Psoas muscle (tissue), 8 donors: ENCODE data around the gene SEPTIN2. TPM values are rescaled to one million over a fixed set of nuclear protein-coding genes. Genes with fewer than 3 reads are reported as not detected.
"Not testable (repeated sequence)": the region's sequence is repeated elsewhere in the genome, so short reads cannot be mapped to it uniquely, and the experiment has no call there.

Experiments
- ATAC-seq, 4 donors: fragments of 200-7000 bp; cut with Tn5 transposase; one replicate each; pipeline ENCODE4 v1.9.1; 2020; ENCODE audit warnings: moderate library complexity in 3 of 4, mild to moderate bottlenecking in 2 of 4
- DNase-seq, 2 donors: peaks; one replicate each; pipeline ENCODE4 v3.0.0-alpha.2; 2020
- H3K27ac ChIP-seq: fragments of 200-600 bp; one replicate; pipeline ENCODE4 v1.8.0; 2022
- H3K27me3 ChIP-seq, 3 donors: fragments of 200-600 bp in 1 of 3; one replicate each; pipeline versions ENCODE4 v1.6.1 to v1.8.0; 2013 to 2022; ENCODE audit warnings: low read length in 2 of 3, mild to moderate bottlenecking in 2 of 3, moderate library complexity in 1 of 3; ENCODE audit not compliant: insufficient read depth in 3 of 3
- H3K36me3 ChIP-seq, 2 donors: fragments of 200-600 bp in 1 of 2; one replicate each; pipeline versions ENCODE4 v1.6.1 to v1.8.0; 2013 to 2022; ENCODE audit warnings: low read depth in 1 of 2, mild to moderate bottlenecking in 1 of 2, moderate library complexity in 1 of 2; ENCODE audit not compliant: insufficient read depth in 1 of 2
- H3K4me1 ChIP-seq: fragments of 200-600 bp; one replicate; pipeline ENCODE4 v1.8.0; 2022
- H3K4me3 ChIP-seq: fragments of 200-600 bp; one replicate; pipeline ENCODE4 v1.8.0; 2022; ENCODE audit warnings: mild to moderate bottlenecking
- H3K9me3 ChIP-seq: fragments of 200-600 bp; one replicate; pipeline ENCODE4 v1.8.0; 2022
- CTCF ChIP-seq: fragments of 200-600 bp; IDR thresholded peaks from one replicate; pipeline ENCODE4 v1.8.0; 2022; ENCODE audit warnings: antibody characterized with exemption
- WGBS, 3 donors: extraction: QIAGEN DNeasy Blood & Tissue Kit; methylation state at CpG; one replicate each; pipeline versions ENCODE4 v1.1.6 to v1.1.7; 2013; 5-methylcytosine and 5-hydroxymethylcytosine counted together
- intact Hi-C, 2 donors: fragments of 100-400 bp; cut with DNase I; formaldehyde crosslinking; loops; one replicate each; pipeline versions ENCODE4 v1.11.0 to v1.14.2; 2022
- polyA plus RNA-seq, 3 donors: library from polyadenylated mRNA; stranded (reverse); fragments of 200-250 nt; gene quantifications; one replicate each; pipeline ENCODE4 v1.2.3, GENCODE V29; 2013
- total RNA-seq, 4 donors: library from RNA; stranded (reverse); fragmentation: NEBNext Ultra II Directional in 2 of 4; extraction: Animal tissue kit (Norgen Biotek cat#: 25700) in 2 of 4; gene quantifications; one replicate each; pipeline versions ENCODE4 v1.2.1 to v1.2.4, GENCODE V29; 2021 to 2023
- donor health status: healthy with polysubstance abuse.
- donor health status: DM: no; HTN: no; CAD: no; lungs with moderate emphysema.
- donor health status: Bipolar disorder and iron deficiency.
- donor health status: healthy.
- donor health status: DM: yes; HTN: yes; CAD: no.
- donor health status: DM: no; HTN: no; CAD: no.
- donor health status: DM: no; HTN: no; CAD: no.
- donor health status: DM: yes; HTN: yes; CAD: no.

Gene SEPTIN2
- total and polyA plus RNA-seq, 7 donors: 68.8 to 161 (median 122) TPM

DNA sequence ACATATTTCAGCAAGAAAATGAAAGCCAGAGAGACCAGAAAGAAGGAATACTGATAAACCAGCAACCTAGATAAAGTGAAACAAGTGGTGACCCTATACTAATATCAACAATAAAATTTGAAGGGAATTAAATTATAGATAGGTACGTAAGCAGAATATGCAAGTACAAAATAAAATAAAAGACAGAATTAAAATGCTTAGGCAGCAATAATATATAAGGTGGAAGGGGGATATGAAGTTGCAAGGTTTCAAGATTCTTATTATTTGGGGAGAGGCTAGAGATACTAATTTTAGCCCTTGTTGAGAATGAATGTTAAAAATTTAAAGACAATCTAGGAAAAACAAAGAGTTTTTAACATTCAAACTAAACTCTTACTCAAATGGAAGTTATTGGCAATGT, 39.8 kb upstream of the SEPTIN2 start:
- peaks cover 22% of the 10 kb centered on the region for H3K4me1 ChIP-seq
- DNase-seq (no peak), ATAC-seq (no peak)
- no peak for TF ChIP-seq CTCF
- intact Hi-C loops: no loop called here
- H3K9me3 ChIP-seq: peaks cover 10% of the 10 kb centered on the region
- H3K27ac ChIP-seq: no peak overlapping the region
- WGBS, 3 donors: 96 to 100% (median 100%) methylated on average over 1 of the region's 1 CpG
- H3K36me3 ChIP-seq: no peaks in the 10 kb centered on the region
- no peak overlapping the region for H3K4me3 ChIP-seq
- no peaks in the 10 kb centered on the region for H3K27me3 ChIP-seq

DNA sequence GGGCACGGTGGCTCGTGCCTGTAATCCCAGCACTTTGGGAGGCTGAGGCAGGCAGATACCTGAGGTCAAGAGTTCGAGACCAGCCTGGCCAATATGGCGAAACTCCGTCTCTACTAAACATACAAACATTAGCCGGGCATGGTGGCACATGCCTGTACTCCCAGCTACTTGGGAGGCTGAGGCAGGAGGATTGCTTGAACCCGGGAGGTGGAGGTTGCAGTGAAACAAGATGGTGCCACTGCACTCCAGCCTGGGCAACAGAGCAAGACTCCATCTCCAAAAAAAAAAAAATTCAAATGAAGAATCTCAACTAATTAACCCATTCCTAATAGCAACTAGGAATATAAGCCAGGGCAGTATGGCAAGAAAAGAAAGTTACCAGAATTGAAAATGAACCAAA, 37.4 kb upstream of the SEPTIN2 start:
- DNase-seq, ATAC-seq, H3K9me3 ChIP-seq, H3K36me3 ChIP-seq, intact Hi-C loops, H3K27ac ChIP-seq, H3K27me3 ChIP-seq, H3K4me3 ChIP-seq: not testable (repeated sequence)
- WGBS, 3 donors: 96 to 97% (median 96%) methylated on average over 7 of the region's 7 CpGs
- peaks cover 16% of the 10 kb centered on the region for H3K4me1 ChIP-seq

- WGBS, 3 donors: 67 to 73% (median 70%) methylated on average over 8 of the region's 8 CpGs
- H3K9me3 ChIP-seq: peaks cover 10% of the 10 kb centered on the region
- no peaks in the 10 kb centered on the region for H3K36me3 ChIP-seq
- H3K27ac ChIP-seq: no peak overlapping the region
- peak in 1 of 4 donors; percentile 58 for ATAC-seq
- no peak for DNase-seq
- intact Hi-C loops: no loop called here
- H3K4me3 ChIP-seq: no peak overlapping the region
- no peaks in the 10 kb centered on the region for H3K27me3 ChIP-seq
- peaks cover 13% of the 10 kb centered on the region for H3K4me1 ChIP-seq
- TF ChIP-seq CTCF: no peak
Observed at GRCh38 chr2:241279413-241279812, 36.3 kb upstream of the SEPTIN2 start.

DNA sequence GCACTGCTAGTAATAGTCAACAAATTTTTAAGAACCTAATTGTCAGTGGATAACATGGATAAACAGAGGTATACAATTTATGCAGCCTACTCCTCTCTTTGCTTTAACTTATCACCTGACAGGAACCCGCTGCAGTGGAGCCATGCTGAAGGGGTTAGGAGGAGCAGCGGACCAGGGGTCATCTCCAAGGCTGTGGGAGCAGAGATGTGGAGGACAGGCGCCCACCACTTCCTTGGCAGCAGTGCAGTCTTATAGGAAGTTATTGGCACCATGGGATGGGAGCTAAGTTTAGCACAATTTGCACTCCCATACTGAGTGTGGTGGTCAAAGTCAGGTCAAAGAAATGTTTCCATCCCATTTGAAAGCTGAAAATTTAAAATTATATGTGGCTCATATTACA, 35.9 kb upstream of the SEPTIN2 start:
- WGBS, 3 donors: 85 to 93% (median 89%) methylated on average over 3 of the region's 3 CpGs
- peak in 3 of 4 donors; percentile 30 to 54 (median 53) for ATAC-seq
- DNase-seq: no peak
- intact Hi-C loops: no loop called here
- H3K9me3 ChIP-seq: peaks cover 10% of the 10 kb centered on the region
- no peak overlapping the region for H3K4me3 ChIP-seq
- H3K27me3 ChIP-seq: no peaks in the 10 kb centered on the region
- peaks cover 13% of the 10 kb centered on the region for H3K4me1 ChIP-seq
- H3K27ac ChIP-seq: no peak overlapping the region
- no peak for TF ChIP-seq CTCF
- no peaks in the 10 kb centered on the region for H3K36me3 ChIP-seq

DNA sequence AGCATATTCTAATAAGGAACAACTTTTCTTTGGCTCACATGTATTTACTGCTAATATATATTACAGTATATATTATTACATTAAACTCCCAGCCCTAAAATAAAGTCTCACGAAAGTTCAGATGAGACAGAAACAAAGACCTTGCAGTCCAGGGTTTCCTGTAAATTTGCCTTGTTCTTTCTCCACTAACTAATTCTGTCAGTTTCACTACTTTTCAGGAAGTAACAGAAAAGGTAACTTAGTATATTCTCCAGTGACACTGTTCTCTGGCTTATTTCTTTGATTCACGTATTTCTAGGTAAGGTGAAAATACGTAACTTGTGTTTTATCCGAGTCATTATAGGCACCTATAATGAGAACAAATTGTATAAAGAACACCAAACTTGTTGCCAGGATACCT, 35.4 kb upstream of the SEPTIN2 start:
- Histone ChIP-seq H3K27ac (no peak overlapping the region), H3K36me3 (no peaks in the 10 kb centered on the region), H3K4me3 (no peak overlapping the region), H3K27me3 (no peaks in the 10 kb centered on the region), H3K4me1 (peaks cover 13% of the 10 kb centered on the region), H3K9me3 (peaks cover 6% of the 10 kb centered on the region)
- no peak for TF ChIP-seq CTCF
- ATAC-seq: no peak
- DNase-seq: no peak
- intact Hi-C loops: no loop called here
- WGBS, 3 donors: 88 to 95% (median 91%) methylated on average over 4 of the region's 4 CpGs
